Measurements from ENCODE around the gene EIF4G3. TPM values are rescaled to one million over a fixed set of nuclear protein-coding genes. Genes with fewer than 3 reads are reported as not detected.
A peak's percentile ranks its signal among the peaks of the same experiment; 100 is the strongest.

EIF4G3 gene
- total and polyA plus RNA-seq, 9 of the 15 experiments (the other 6 are each of a cell fraction or from before 2014, with no cell fraction given) = 6.7 to 40.5 (median 32.1) TPM

- Histone ChIP-seq H3K9ac (ENCODE audit: insufficient read depth in 1 of 2, low read depth in 2 of 2, low read length in 2 of 2) (no peak overlapping the region), H3K36me3 (ENCODE audit: control insufficient read depth, insufficient read depth, low read length) (no peaks in the 10 kb centered on the region), H3K27ac (ENCODE audit: extremely low read depth, low read depth, low read length) (no peak overlapping the region), H3K4me2 (ENCODE audit: insufficient read depth, low read length) (no peak overlapping the region), H4K20me1 (replicated peaks; ENCODE audit: control insufficient read depth, insufficient read depth, low read length) (no peaks in the 10 kb centered on the region), H3K4me1 (replicated peaks in 1 of 2; ENCODE audit: control insufficient read depth in 2 of 2, insufficient read depth in 2 of 2, low read length in 2 of 2) (peaks cover 0 to 3% of the 10 kb centered on the region in 2 experiments; a peak in 1 of 5 replicates), H2AFZ (ENCODE audit: low read depth, low read length) (no peak overlapping the region), H3K27me3 (ENCODE audit: control insufficient read depth in 2 of 2, insufficient read depth in 2 of 2, low read length in 2 of 2) (no peaks in the 10 kb centered on the region), H3K4me3 (no peak overlapping the region), H3K9me1 (ENCODE audit: control insufficient read depth, insufficient read depth, low read length) (no peaks in the 10 kb centered on the region), H3K79me2 (ENCODE audit: control insufficient read depth, insufficient read depth, low read length) (no peaks in the 10 kb centered on the region), H3K9me3 (replicated peaks; ENCODE audit: control insufficient read depth, insufficient read depth, low read depth, low read length) (no peaks in the 10 kb centered on the region)
- intact Hi-C loops (cut with micrococcal nuclease) = loop anchor here (5.0 kb wide), 1 partner anchor 87 kb away; no protein-coding TSS in a partner anchor
- ChIA-PET POLR2A (no interaction called here), CTCF (ENCODE audit: low intra/inter-chr PET ratio) (no interaction called here)
- DNase-seq (ENCODE audit: extremely low read depth in 1 of 4, low spot score in 3 of 4) = no peak
- no peak for FAIRE-seq
- TF ChIP-seq ZC3H11A (IDR thresholded peaks at IDR 0.05; ENCODE audit: low read depth, low read length) (no peak), SOX6 (IDR thresholded peaks at IDR 0.05) (no peak), U2AF1 (optimal IDR thresholded peaks at IDR 0.05; ENCODE audit: low read depth, low read length) (no peak), HCFC1 (IDR thresholded peaks at IDR 0.05; ENCODE audit: low read depth, low read length) (no peak), ZNF551 (CRISPR knock-in tag; IDR thresholded peaks at IDR 0.05) (no peak), TAL1 (IDR thresholded peaks at IDR 0.05) (no peak), LEF1 (IDR thresholded peaks at IDR 0.05) (no peak), SP2 (IDR thresholded peaks at IDR 0.05; ENCODE audit: extremely low read depth, low read depth, low read length, poor library complexity, severe bottlenecking) (no peak)
- WGBS (ENCODE audit: insufficient coverage, low coverage, missing lambda C conversion rate) = 53% methylated on average over 4 of the region's 4 CpGs
- no peak for ATAC-seq
- BruUV-seq (replicated peaks) = no TSS peak
- in situ Hi-C loops (cut with MboI) = no loop called here
These were observed 107.1 kb downstream of the EIF4G3 start for GRCh38 chr1:21069549-21069948.

GRCh38 chr1:21068937-21069336, 107.8 kb downstream of the EIF4G3 start:
- no peaks in the 10 kb centered on the region for H3K79me2 ChIP-seq (ENCODE audit: control insufficient read depth, insufficient read depth, low read length)
- H3K4me2 ChIP-seq (ENCODE audit: insufficient read depth, low read length) = no peak overlapping the region
- in situ Hi-C loops (cut with MboI) (no loop called here), intact Hi-C loops (cut with micrococcal nuclease) (loop anchor here (5.0 kb wide), 1 partner anchor 87 kb away; no protein-coding TSS in a partner anchor)
- no peak overlapping the region for H3K9ac ChIP-seq (ENCODE audit: insufficient read depth in 1 of 2, low read depth in 2 of 2, low read length in 2 of 2)
- POLR2A ChIA-PET = no interaction called here
- H3K27ac ChIP-seq (ENCODE audit: extremely low read depth, low read depth, low read length) = no peak overlapping the region
- no peaks in the 10 kb centered on the region for H3K36me3 ChIP-seq (ENCODE audit: control insufficient read depth, insufficient read depth, low read length)
- peaks cover 0 to 3% of the 10 kb centered on the region in 2 experiments; a peak in 1 of 5 replicates for H3K4me1 ChIP-seq (replicated peaks in 1 of 2; ENCODE audit: control insufficient read depth in 2 of 2, insufficient read depth in 2 of 2, low read length in 2 of 2)
- no peak overlapping the region for H2AFZ ChIP-seq (ENCODE audit: low read depth, low read length)
- ATAC-seq (no peak; the same call in 2 of the 3 replicates), DNase-seq (ENCODE audit: extremely low read depth in 1 of 4, low spot score in 3 of 4) (no peak), FAIRE-seq (no peak)
- no peaks in the 10 kb centered on the region for H3K9me3 ChIP-seq (replicated peaks; ENCODE audit: control insufficient read depth, insufficient read depth, low read depth, low read length)
- no peaks in the 10 kb centered on the region for H3K27me3 ChIP-seq (ENCODE audit: control insufficient read depth in 2 of 2, insufficient read depth in 2 of 2, low read length in 2 of 2)
- H3K4me3 ChIP-seq = no peak overlapping the region
- no TSS peak for BruUV-seq (replicated peaks)
- CTCF ChIA-PET (ENCODE audit: low intra/inter-chr PET ratio) = no interaction called here
- TF ChIP-seq HMBOX1 (IDR thresholded peaks at IDR 0.05) = peak; percentile 92
- TF ChIP-seq ZBTB7A (IDR thresholded peaks at IDR 0.05; ENCODE audit: borderline replicate concordance, control insufficient read depth, low read depth, low read length) = no peak
- no peak for TF ChIP-seq HNRNPL (IDR thresholded peaks at IDR 0.05; ENCODE audit: low read depth, low read length)
- no peak for TF ChIP-seq NFYB (IDR thresholded peaks at IDR 0.05; ENCODE audit: extremely low read depth, insufficient read length)
- H3K9me1 ChIP-seq (ENCODE audit: control insufficient read depth, insufficient read depth, low read length) = no peaks in the 10 kb centered on the region
- no peaks in the 10 kb centered on the region for H4K20me1 ChIP-seq (replicated peaks; ENCODE audit: control insufficient read depth, insufficient read depth, low read length)

All from K562 (cell line).